Thyroid gland (tissue), 4 donors: ENCODE data around the gene RAB3GAP1. TPM values are rescaled to one million over a fixed set of nuclear protein-coding genes. Genes with fewer than 3 reads are reported as not detected.

ENCODE experiments used
- DNase-seq, 2 donors: peaks; one replicate each; pipeline ENCODE4 v3.0.0-alpha.2; 2019
- H3K27ac ChIP-seq, 3 donors: fragments of 200-600 bp; sonication (generic); 1 replicate in 2 of 3; 2 replicates in 1 of 3; pipeline ENCODE4 v1.5.1; 2016 to 2019; ENCODE audit warnings: mild to moderate bottlenecking in 1 of 3, moderate library complexity in 1 of 3
- H3K27me3 ChIP-seq: fragments of 200-600 bp; sonication (generic); one replicate; pipeline ENCODE4 v1.5.1; 2019
- H3K36me3 ChIP-seq, 2 donors: fragments of 200-600 bp; sonication (generic); one replicate each; pipeline ENCODE4 v1.5.1; 2016 to 2019
- H3K4me1 ChIP-seq, 2 donors: fragments of 200-600 bp; sonication (generic); one replicate each; pipeline ENCODE4 v1.5.1; 2017 to 2019
- H3K4me3 ChIP-seq, 3 donors: fragments of 200-600 bp; sonication (generic); replicated peaks in 1 of 3; 1 replicate in 2 of 3; 2 replicates in 1 of 3; pipeline ENCODE4 v1.5.1; 2016; ENCODE audit warnings: mild to moderate bottlenecking in 1 of 3
- H3K9me3 ChIP-seq: fragments of 200-600 bp; sonication (generic); one replicate; pipeline ENCODE4 v1.5.1; 2017
- POLR2A ChIP-seq, 2 donors: fragments of 450-650 bp; IDR thresholded peaks; one replicate each; pipeline ENCODE4 v1.6.1; 2017; ENCODE audit warnings: antibody characterized with exemption in 2 of 2, mild to moderate bottlenecking in 2 of 2, moderate library complexity in 1 of 2
- WGBS, 2 donors: methylation state at CpG; one replicate each; pipeline ENCODE4 v1.1.5; 2017; 5-methylcytosine and 5-hydroxymethylcytosine counted together
- intact Hi-C: fragments of 100-400 bp; cut with DNase I; formaldehyde crosslinking; loops from one replicate; pipeline ENCODE4 v1.15.1; 2023
- total RNA-seq, 4 donors: library from RNA; depleted of rRNA; stranded (reverse); fragments of >200 nt; gene quantifications; one replicate each; pipeline ENCODE4 v1.2.3, GENCODE V29; 2016
- TF ChIP-seq, protein P1 (sequence below), 6 experiments: fragments of 200-600 bp in 3 of 6; fragments of 450-650 bp in 3 of 6; sonication (generic) in 3 of 6; IDR thresholded peaks; one replicate each; pipeline ENCODE4 v1.5.1; 2016 to 2019; ENCODE audit warnings: antibody characterized with exemption in 6 of 6, mild to moderate bottlenecking in 2 of 6, inconsistent platforms in 1 of 6, moderate library complexity in 1 of 6

RAB3GAP1 gene
- total RNA-seq, 4 donors from 2014 or later = 53.0 to 74.5 (median 54.3) TPM

DNA sequence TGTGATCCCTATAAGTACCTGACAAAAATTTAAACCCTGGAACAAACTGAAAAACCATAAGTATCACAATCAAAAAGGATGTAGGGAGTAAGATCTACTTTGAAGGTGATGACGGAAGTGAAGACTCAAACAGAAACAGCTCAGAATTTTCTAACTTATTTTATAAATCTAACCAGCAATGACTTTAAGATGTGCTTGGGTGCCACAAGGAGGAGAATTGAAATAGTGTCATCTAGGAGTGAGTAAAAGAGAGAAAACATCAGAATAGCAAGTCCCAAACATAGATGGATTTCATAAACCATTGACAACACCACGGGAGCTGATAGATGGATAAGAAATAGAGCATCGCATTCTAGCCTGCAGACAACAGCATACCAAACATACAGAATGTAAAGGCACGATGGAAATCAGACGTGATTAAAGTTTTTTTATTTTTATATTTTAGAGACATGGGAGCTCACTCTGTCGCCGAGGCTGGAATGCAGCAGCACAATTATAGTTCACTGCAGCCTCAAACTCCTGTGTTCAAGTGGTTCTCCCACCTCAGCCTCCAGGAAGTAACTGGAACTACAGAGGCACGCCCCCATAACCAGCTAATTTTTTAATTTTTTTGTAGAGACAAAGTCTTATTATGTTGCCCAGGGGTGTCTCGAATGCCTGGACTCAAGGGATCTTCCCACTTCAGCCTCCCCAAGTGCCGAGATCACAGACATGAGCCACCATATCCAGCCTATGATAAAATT lies 41.7 kb upstream of the RAB3GAP1 start:
- Histone ChIP-seq H3K4me1 (no peaks in the 10 kb centered on the region), H3K4me3 (no peak overlapping the region), H3K36me3 (no peaks in the 10 kb centered on the region), H3K27me3 (no peaks in the 10 kb centered on the region), H3K27ac (no peak overlapping the region), H3K9me3 (no peaks in the 10 kb centered on the region)
- WGBS, 2 donors = 86 to 89% methylated on average over 10 of the region's 10 CpGs
- no peak for TF ChIP-seq POLR2A (IDR thresholded peaks at IDR 0.05)
- TF ChIP-seq, protein P1, sequence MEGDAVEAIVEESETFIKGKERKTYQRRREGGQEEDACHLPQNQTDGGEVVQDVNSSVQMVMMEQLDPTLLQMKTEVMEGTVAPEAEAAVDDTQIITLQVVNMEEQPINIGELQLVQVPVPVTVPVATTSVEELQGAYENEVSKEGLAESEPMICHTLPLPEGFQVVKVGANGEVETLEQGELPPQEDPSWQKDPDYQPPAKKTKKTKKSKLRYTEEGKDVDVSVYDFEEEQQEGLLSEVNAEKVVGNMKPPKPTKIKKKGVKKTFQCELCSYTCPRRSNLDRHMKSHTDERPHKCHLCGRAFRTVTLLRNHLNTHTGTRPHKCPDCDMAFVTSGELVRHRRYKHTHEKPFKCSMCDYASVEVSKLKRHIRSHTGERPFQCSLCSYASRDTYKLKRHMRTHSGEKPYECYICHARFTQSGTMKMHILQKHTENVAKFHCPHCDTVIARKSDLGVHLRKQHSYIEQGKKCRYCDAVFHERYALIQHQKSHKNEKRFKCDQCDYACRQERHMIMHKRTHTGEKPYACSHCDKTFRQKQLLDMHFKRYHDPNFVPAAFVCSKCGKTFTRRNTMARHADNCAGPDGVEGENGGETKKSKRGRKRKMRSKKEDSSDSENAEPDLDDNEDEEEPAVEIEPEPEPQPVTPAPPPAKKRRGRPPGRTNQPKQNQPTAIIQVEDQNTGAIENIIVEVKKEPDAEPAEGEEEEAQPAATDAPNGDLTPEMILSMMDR (IDR thresholded peaks at IDR 0.05) = no peak
- intact Hi-C loops = no loop called here
- no peak for DNase-seq

DNA sequence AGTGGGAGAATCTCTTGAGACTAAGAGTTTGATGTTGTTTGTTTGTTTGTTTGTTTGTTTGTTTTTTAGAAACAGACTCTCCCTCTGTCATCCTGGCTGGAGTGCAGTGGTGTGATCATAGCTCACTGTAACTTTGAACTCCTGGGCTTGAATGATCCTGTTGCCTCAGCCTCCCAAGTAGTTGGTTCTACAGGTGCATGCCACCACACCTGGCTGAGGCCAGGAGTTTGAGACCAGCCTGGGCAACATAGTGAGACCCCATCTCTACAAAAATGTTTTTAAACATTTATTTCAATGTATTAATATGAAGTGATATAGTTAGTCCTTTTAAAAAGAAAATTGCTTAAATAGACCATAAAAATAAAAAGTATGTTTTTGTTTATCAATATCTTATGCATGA lies 40.5 kb upstream of the RAB3GAP1 start:
- Histone ChIP-seq H3K4me3 (no peak overlapping the region), H3K9me3 (no peaks in the 10 kb centered on the region), H3K27me3 (no peaks in the 10 kb centered on the region), H3K27ac (no peak overlapping the region), H3K4me1 (no peaks in the 10 kb centered on the region), H3K36me3 (no peaks in the 10 kb centered on the region)
- no peak for DNase-seq
- intact Hi-C loops = no loop called here
- TF ChIP-seq, protein P1 (IDR thresholded peaks at IDR 0.05) = no peak
- TF ChIP-seq POLR2A (IDR thresholded peaks at IDR 0.05) = no peak

DNA sequence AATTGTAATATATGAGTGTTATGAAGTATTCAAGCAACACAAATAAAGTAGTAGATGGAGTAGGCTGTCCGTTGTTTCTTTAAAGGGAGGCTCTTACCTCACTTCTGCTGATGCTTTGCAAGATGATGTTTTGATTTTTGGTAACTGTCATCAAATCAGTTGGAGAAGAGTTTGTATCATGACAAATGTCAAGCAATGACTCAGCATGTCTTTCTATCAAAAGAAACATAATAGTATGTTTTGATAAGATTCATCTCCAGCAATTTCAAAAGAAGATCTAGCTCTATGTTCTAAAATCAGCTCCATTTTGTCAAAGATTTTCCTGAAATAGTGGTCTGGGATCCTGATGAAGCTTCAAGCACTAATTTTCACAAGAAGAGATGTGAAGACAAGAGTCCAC lies 30.5 kb upstream of the RAB3GAP1 start:
- Histone ChIP-seq H3K27me3 (no peaks in the 10 kb centered on the region), H3K36me3 (no peaks in the 10 kb centered on the region), H3K4me1 (no peaks in the 10 kb centered on the region), H3K27ac (no peak overlapping the region), H3K9me3 (no peaks in the 10 kb centered on the region), H3K4me3 (no peak overlapping the region)
- DNase-seq = no peak
- TF ChIP-seq, protein P1 (IDR thresholded peaks at IDR 0.05) = no peak
- TF ChIP-seq POLR2A (IDR thresholded peaks at IDR 0.05) = no peak
- intact Hi-C loops = no loop called here
- WGBS, 2 donors = 87 to 95% methylated on average over 1 of the region's 1 CpG

DNA sequence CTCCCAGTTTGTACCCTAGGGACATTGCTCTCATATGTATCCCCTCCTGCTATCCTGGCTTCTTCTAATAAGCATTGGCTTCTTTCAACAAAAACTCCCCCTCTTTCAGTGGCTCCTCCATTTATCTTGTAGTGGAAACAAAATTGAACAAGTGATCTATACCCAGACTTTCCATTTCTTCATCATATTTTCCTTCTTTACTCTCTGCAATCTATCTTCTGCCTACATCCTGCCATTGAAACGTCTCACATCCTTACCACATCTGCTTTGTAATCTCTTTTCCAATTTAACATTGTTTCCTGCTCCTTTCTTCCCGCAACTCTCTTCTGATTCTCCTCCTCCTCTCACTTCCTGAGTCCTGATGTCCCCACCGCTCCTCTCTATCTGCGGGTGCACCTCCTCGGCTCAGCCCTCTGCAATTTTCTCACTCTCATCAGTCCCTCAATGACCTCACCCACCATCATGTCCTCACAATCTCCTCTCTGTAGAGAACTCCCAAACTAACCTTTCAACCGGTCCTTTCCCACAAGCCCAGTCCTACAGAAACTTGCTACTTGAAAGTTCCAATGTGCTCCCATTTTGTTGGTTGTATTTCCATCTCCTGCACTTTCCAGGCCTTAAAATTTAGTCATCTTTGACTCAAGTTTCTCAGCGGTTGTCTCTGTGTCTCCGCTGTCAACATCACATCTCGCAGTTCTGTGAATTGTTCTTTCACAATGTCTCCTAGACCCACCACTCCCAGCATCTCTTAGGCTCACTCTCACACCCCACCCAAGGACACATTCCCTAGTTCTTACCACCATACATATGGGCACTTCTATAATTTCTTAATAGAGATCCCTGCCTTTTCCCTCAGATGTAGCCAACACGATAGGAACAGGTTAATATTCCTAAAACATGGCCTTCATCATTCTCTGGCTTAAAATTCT lies 28.9 kb upstream of the RAB3GAP1 start:
- no peak for DNase-seq

More for the DNA sequence above, 28.9 kb upstream of the RAB3GAP1 start:
- Histone ChIP-seq H3K36me3 (no peaks in the 10 kb centered on the region), H3K9me3 (no peaks in the 10 kb centered on the region), H3K27ac (no peak overlapping the region), H3K27me3 (no peaks in the 10 kb centered on the region), H3K4me3 (no peak overlapping the region), H3K4me1 (no peaks in the 10 kb centered on the region)
- WGBS, 2 donors = 82 to 83% methylated on average over 10 of the region's 10 CpGs
- intact Hi-C loops = no loop called here
- TF ChIP-seq, protein P1 (IDR thresholded peaks at IDR 0.05) = no peak
- TF ChIP-seq POLR2A (IDR thresholded peaks at IDR 0.05) = no peak
